HG03039 (cell line): ENCODE results near the gene TEPSIN.

ENCODE experiments used
- ATAC-seq: cut with Tn5 transposase; IDR thresholded peaks from one replicate; pipeline ENCODE4 v1.9.1; 2021; ENCODE audit warnings: mild to moderate bottlenecking, moderate library complexity; ENCODE audit not compliant: unreplicated experiment

TEPSIN gene, protein sequence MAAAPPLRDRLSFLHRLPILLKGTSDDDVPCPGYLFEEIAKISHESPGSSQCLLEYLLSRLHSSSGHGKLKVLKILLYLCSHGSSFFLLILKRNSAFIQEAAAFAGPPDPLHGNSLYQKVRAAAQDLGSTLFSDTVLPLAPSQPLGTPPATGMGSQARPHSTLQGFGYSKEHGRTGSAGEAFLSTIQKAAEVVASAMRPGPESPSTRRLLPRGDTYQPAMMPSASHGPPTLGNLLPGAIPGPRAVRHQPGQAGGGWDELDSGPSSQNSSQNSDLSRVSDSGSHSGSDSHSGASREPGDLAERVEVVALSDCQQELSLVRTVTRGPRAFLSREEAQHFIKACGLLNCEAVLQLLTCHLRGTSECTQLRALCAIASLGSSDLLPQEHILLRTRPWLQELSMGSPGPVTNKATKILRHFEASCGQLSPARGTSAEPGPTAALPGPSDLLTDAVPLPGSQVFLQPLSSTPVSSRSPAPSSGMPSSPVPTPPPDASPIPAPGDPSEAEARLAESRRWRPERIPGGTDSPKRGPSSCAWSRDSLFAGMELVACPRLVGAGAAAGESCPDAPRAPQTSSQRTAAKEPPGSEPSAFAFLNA

DNA sequence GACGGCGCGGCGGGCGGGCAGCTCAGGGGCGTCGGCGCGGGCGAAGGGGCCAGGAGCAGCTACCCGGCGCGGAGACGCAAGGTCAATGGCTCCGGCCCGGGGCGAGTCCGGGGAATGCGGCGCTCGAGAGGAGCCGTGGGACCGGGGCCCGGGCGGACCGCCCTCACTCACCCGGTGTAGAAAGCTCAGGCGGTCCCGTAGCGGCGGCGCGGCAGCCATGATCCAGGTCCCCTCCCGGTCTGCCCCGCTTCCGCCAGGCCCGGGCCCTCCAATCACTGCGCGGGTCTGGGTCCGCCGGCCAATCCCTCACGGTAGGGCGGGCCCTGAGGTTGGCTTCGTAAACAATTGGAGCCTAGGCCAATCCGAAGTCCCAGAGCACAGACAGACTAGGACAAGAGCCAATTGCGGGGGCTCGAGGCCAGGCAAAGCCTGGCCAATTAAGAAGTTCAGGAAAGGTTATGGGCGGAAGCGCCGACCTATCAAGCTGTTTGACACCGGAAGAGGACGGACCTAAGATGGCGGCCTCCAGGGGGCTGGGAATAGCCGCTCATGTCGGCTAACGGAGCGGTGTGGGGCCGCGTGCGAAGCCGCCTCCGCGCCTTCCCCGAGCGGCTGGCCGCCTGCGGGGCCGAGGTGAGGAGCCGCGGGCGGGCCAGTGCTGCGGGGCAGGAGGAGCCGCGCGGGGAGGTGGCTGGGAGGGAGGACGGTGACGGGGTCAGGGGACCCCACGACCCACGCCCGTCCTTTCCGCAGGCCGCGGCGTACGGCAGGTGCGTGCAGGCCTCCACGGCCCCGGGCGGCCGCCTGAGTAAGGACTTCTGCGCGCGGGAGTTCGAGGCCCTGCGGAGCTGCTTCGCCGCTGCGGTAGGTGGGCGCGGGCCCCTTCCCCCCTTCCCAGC lies at the start of gene TEPSIN, which contains the start of gene NDUFAF8:
Gene TEPSIN (minus strand): TSS at position 241 of the 899 bp plus-strand sequence. CDS start 22 bp downstream, at position 219.
Gene NDUFAF8 (plus strand): TSS at position 504 of the 899 bp plus-strand sequence. CDS start 46 bp downstream, at position 550.
- peak; percentile 88 for ATAC-seq

DNA sequence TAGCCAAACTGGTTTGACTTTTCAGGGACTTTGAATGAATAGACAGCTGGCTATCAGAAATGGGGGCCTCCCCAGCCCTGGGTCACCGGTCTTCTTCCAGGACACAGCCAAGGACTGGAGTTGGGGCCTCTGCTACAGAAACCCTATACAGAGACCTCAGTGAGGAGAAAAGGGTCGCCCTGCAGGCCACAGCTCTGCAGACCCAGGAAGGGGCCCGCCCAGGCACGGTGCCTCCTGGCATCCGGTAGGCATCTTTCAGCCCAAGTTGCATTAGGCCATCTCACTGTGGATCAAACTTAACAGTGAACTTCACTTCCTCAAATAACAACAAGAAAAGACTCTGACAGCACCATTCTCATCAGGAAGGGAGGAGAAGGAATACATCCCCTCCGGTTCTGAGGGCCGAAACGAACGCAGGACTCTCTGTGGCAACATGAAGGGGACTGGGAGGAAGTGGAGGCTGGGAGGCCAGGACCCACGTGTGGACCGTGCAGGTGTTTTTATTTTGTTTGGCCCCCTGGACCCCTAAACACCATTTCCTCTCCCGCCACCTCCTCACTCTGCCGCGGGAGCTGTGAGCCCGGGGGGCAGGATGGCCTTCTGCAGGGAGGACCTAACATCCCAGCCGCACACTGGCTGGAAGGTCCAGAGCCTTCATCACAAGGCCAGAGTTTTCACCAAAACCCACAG lies 49.0 kb upstream of the TEPSIN start:
- no peak for ATAC-seq

DNA sequence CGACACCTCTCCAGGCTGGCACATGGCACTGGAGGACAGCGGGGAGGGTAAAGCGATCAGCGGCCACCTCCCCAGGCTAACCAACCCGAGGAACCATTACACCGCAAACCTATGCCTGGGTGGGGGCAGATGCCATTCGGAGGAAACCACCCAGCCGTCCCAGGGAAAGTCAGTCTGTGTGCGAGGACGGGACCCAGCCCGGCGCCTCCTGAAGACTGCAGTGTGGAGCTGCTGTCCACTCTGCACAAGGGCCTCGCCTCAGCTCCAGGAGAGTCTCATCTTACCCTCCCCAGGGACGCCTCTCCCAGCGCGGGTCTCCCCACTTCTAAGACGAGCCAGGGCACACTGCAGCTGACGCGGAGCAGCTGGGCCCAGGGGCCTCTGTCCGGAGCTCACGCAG lies 48.3 kb upstream of the TEPSIN start:
- no peak for ATAC-seq

DNA sequence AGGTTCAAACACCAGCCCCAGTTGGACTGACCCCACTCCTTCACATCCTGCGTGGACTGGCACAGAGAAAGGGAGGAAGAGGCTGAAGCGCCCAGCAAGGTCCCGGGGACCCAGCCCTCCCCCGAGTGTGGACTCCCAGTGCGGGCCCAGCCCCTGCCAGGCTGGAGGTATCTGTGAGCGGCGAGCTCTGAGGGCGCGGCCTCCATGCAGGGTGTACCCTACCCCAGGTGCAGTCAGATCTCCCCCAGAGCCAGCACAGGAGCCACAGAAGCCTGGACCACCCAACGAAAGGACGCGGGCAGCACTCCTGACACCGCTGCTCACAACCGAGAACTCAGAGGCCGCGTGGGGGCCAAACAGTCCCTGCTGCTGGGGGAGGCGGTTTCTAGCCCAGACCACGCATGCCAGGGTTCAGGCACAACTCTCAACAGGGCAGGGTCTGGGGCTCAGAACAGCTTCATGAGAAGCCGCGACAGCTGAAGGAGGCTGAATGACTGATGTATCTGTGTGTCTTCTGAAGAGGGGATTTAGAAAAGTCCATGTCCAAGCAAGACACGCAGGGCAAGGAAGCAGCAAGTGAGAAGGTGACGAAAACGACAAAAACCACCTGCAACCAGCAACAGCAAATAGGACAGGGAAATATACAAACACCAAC lies 47.8 kb upstream of the TEPSIN start:
- ATAC-seq: no peak

DNA sequence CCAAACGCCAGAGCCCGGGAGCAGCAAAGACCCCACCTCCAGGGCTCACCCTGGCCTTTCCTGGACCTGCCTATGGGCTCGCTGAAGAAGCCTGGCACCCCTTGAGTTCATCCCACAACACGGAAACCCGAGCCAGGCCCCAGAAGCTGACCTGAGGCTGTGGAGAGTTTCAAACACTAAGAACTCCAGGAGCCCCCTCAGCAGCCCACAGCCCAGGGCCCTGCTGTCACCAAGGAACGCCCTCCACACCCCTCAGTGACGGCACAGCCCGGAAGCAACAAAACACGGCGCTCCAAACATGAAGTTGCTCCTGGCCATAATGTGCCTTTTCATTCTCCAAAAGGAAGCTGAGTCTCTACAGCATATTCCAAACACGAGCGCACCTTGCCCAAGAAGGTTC lies 47.0 kb upstream of the TEPSIN start:
- no peak for ATAC-seq

DNA sequence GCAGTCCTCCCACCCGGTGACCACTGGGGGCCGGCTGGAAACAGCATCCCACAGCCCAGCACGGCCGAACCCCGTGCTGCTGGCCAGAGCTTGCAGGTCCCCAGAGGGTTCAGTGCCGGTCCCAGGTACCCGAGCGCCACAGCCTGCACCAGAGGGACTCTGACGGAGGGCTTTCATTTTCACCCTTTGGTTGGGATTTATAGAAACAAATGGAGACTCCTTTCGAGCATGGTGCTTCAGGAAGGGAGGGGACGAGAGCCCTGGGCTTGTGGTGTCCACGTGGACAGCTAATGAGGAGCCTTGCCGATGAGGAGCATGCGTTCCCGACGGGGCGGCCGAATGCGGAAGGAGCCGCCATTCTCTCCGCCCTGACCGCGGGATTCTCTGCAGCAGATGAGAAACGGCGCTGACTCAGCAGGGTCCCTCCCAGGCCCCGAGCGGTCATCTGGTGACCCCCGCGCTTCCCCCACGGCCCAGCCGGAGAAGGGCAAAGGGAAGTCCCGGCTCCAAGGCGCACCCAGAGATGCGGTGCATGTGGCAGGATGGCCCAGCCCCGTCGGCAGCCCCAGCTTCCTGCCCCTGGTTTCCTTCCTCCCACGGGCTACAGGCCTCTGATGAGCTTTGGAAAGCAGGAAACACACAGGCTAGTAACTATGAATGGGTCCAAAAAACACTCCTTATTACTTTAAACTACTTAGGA lies 46.5 kb upstream of the TEPSIN start:
- no peak for ATAC-seq

DNA sequence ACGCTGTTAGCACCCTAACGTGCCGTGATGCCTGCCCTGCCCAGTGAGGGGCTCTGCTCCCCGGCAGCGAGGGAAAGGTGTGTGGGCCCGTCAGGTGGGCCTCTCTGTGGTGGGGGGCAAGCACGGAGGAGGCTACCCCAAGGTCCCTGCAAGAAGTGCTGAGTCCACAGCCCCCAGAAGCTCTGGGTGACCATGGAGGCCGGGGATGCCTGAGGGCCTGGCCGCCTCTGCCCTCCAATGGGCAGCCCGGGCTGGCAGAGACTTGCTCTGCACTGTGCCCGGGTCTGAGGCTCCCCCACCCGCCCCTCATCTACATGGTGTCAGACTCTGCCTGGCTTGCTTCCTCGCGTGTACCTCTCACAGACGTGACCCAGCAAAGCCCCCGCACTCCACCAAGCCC lies 44.0 kb upstream of the TEPSIN start:
- no peak for ATAC-seq

DNA sequence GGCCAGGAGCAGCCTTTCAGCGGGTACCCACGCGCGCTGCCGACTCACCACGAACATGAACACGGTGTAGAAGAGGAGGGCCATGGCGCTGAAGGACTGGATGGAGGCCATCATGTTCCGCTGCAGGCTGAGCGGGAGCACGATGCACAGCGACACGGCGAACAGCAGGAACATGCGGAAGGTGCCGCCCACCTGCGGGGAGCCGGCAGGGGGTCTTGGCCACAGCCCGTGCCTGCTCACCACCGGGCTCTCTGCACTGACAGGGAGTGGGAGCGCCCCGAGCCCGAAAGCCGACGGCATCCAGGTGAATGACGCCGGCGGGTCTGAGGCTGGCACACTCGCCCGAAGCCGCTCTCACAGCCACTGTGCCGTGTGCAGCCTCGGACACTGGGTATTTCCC lies 43.3 kb upstream of the TEPSIN start:
- ATAC-seq: no peak

DNA sequence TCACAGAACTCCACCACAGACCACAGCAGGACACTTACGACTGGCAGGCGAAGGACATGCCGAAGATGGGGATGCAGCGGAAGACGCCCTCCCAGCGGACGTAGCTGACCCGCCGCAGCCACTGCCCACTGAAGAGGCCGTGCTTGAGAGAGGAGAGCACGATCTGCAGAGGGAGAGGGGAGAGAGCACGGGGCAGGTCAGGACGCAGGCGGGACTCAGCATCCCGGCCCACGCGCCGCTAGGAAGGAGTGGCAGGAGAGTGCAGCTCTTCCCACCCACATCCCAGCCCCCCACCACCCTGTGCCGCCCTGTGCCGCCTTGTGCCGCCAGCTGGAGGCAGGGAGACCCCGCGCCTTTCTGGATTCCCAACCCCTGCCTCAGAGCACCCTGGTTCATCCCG lies 41.7 kb upstream of the TEPSIN start:
- ATAC-seq: no peak

DNA sequence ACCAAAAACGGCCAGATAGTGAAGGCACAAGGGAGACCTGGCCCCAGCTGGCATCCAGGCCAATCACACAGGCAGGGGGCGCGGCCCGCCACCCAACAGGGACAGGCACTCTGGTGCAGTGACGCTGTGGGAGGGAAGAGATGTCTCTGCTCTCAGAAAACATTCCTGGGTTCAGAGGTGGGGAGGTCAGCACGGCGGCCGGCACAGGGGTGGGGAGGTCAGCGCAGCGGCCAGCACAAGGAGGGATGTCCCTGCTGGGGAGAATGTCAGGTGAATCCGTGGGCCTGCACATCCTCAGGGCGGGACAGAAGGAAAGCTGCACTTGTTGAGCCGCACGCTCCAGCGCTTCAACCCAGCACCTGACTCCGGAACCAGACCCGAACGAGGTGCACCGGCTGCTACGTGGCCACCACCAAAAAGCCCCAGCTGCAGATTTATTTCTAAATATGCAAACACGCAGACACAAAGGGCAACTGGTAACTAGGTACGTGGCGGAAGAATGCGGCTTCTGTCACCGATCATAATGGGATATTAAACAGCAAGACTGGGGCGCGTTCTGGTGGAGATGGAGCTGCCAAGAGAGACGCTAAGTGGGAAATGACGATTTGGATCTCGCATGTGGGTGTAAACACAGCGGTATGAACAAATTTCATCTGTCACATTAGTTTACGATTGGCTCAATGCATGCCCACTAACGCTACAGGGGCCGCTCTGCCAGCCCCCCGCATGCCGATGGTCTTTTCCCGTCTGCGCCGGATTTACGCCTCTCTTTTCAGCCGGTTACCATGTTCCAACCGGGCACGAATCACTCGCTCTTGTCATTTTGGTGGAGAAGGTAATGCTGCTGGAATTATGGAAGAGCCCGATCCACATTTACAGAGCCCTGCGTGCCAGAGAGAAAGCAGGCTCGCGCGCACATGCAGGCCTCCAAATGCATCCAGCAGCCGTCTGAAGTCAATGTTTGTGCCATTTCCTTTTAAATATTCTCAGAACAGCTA lies 40.7 kb upstream of the TEPSIN start:
- no peak for ATAC-seq

DNA sequence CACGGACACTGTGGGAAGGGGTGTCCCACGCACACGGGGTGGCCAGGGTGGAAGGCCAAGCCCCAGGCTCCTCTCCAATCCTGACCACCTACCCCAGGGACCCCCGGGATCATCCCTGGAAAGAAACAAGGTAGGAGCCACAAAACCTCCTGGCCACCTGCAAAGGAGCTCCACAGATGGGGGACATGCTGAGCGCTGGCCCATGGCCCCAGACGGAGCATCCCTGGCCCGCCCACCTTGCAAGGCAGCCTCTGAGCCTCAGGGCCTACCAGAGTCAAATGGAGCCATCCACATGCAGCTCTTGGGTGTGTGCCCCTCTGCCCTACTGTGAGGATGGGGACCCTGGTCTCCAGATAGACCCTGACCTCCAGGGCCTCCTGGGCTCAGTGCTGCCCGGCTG lies 40.0 kb upstream of the TEPSIN start:
- ATAC-seq: no peak

DNA sequence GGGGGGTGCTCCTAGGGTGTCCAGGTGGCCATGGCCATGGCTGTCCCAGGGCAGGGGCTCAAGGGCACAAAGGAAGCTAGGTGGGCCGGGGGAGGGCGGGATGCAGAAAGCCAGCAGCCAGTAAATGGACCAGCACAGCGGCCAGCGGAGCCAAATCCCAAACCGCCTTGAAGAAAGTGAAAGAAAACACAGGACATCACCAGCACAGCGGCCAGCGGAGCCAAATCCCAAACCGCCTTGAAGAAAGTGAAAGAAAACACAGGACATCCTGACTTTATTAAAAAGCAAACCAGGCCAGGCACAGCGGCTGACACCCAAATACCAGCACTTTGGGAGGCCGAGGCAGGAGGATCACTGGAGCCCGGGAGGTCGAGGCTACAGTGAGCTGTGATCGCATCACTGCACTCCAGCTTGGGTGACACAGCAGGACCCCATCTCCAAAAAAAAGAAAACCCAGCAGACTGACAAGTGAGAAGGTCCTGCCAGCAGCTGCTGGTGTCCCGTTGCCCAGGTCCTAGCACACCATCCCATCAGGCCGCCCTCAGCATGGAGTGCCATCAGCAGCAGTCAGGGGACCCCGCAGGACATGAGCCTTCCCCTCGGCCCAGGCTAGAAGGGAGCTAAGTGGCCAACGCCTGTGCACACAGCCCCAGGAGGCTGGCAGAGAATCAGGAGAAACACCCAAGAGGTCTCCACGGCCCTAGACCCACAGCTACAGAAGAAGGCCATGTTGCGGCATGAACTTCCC lies 39.3 kb upstream of the TEPSIN start:
- no peak for ATAC-seq

DNA sequence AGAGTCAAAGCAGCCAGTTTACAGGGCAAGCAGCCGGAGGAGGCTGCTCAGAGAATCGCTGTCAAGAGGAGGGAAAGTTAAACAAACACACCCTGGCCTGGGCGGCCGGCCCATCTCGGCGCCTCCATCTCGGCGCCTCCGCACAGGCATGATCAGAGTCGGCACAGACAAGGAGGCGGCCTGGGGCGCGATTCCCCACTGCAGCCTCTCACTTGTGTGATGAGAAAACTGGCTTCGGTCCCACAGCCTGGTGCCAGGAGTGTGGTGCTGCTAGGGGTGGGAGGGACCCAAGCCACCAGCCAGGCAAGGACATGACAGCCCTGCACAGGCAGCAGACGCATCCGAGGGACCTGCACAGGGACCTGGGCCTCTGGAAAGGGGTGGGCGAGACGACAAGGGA lies 38.6 kb upstream of the TEPSIN start:
- no peak for ATAC-seq

DNA sequence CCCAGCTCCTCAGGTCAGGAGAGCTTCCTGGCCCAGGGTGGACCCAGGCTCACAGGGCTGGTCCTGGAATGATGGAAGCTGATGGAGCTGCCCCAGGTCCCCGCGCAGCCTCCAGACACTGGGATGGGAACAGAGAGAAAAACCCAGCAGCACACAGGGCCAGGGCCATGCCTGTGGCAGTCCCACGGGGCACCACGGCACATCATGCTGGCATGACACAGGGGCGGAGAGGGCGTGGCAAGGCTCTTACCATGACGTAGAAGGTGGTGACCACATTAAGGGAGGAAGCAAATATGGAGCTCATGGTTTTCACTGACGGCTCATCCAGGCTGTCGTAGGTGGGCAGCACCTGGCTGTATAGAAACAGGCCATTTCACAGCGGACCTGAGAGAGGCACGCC lies 37.9 kb upstream of the TEPSIN start:
- no peak for ATAC-seq

DNA sequence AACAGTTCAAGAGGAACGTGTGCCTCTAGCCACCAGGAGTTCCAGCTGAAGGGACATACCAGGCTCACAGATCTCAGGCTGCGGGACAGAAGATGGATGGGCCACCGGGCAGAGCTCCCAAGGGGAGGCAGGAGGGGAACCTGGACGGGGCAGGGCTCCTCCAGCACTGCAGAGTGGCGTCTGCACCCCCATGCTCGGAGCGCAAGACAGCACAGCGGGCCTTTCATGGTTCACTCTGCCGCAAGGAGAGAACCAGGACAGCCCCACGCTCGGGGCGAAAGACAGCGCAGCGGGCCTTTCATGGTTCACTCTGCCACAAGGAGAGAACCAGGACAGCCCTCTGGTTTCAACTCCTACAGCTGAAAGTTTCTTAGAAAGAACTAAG lies 35.6 kb upstream of the TEPSIN start:
- no peak for ATAC-seq

DNA sequence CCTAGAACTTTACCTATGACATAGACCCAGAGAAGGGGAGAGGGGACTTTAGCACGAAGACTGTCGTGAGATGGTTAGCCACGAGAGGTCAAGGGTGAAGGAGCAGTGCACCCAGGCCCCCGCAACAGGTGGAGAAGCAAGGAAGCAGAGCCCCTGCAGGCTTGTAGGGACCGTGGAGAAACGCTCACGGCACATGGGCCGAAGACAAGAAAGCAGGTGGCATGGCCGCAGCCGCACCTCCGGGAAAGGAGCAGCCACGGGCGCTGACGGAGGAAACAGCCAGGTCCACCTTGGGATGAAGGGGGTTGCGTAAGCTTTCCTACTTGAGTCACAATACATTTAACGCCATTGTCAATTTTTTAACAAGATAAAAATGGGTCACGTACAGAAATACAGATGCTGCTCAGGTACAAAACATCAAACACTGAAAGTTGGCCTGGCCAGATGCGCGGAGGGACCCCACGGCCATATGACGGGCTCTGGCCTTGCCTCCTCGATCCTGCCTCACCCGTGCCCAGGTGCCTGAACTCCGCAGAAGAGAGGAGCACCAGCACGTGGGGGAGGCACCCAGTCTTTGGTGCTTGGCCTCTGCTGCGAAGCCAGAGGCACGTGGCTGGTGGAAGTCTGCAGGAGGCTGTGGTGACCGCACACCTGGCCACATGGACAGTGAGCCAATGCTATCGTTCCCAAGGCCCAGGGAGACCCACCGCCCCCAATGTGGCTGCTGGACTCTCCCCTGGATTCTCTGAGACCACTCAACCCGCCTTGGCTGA lies 35.0 kb upstream of the TEPSIN start:
- ATAC-seq: no peak

DNA sequence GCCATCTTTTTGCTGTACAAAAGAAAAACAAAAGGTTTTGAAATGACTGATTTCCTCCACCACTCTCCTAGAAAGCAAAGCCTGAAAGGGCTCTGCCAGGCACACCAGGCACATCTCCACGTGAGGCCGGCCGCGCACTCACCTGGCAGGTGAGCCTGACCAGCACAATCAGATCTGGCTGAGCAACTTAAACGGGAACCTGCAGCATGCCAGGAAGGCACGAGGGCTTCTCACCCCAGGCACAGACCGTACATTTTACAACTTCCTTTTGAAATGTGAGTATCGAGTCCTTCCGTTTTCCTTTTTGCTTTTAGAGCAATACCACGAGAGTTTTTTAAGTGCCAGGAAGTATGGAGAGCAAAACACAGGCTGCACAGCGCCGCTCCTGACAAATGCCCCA lies 33.8 kb upstream of the TEPSIN start:
- no peak for ATAC-seq
